Heart right ventricle (tissue), 16 donors: ENCODE results near the gene CAPN2. TPM values are rescaled to one million over a fixed set of nuclear protein-coding genes. Genes with fewer than 3 reads are reported as not detected.

ENCODE experiments used
- ATAC-seq, 8 donors: fragments of 200-7000 bp; cut with Tn5 transposase; one replicate each; pipeline ENCODE4 v1.9.1; 2020; ENCODE audit warnings: mild to moderate bottlenecking in 8 of 8, moderate library complexity in 8 of 8, moderate number of reproducible peaks in 1 of 8
- DNase-seq, 2 donors: peaks; one replicate each; pipeline ENCODE4 v3.0.0-alpha.2; 2020
- H3K27ac ChIP-seq, 10 donors: fragments of 200-600 bp; sonication (generic) in 2 of 10; one replicate each; pipeline versions ENCODE4 v1.5.0 to v1.8.0; 2020 to 2022; ENCODE audit warnings: mild to moderate bottlenecking in 3 of 10
- H3K27me3 ChIP-seq, 7 donors: fragments of 200-600 bp; one replicate each; pipeline ENCODE4 v1.8.0; 2021 to 2022; ENCODE audit warnings: mild to moderate bottlenecking in 2 of 7
- H3K36me3 ChIP-seq, 9 donors: fragments of 200-600 bp; sonication (generic) in 1 of 9; one replicate each; pipeline versions ENCODE4 v1.5.0 to v1.8.0; 2020 to 2022; ENCODE audit warnings: mild to moderate bottlenecking in 2 of 9
- H3K4me1 ChIP-seq, 9 donors: fragments of 200-600 bp; sonication (generic) in 1 of 9; one replicate each; pipeline versions ENCODE4 v1.5.0 to v1.8.0; 2020 to 2022; ENCODE audit warnings: mild to moderate bottlenecking in 4 of 9
- H3K4me3 ChIP-seq, 10 donors: fragments of 200-600 bp; sonication (generic) in 2 of 10; one replicate each; pipeline versions ENCODE4 v1.5.0 to v1.8.0; 2020 to 2022; ENCODE audit warnings: mild to moderate bottlenecking in 7 of 10, moderate library complexity in 2 of 10
- H3K9me3 ChIP-seq, 11 donors: fragments of 200-600 bp in 10 of 11; sonication (generic) in 2 of 11; one replicate each; pipeline versions ENCODE4 v1.5.0 to v1.8.0; 2013 to 2022; ENCODE audit warnings: mild to moderate bottlenecking in 2 of 11, control low read depth in 1 of 11, moderate library complexity in 1 of 11
- WGBS, 2 donors: extraction: QIAGEN DNeasy Blood & Tissue Kit; methylation state at CpG; one replicate each; pipeline ENCODE4 v1.1.7; 2013; ENCODE audit warnings: inconsistent platforms in 1 of 2; 5-methylcytosine and 5-hydroxymethylcytosine counted together
- intact Hi-C, 10 donors: fragments of 100-400 bp; cut with DNase I; formaldehyde crosslinking; loops; one replicate each; pipeline versions ENCODE4 v1.11.1 to v1.14.2; 2022
- polyA plus RNA-seq, 2 donors: library from polyadenylated mRNA; stranded (reverse); fragments of 200-250 nt; gene quantifications; one replicate each; pipeline ENCODE4 v1.2.3, GENCODE V29; 2013
- total RNA-seq, 10 donors: library from RNA; stranded (reverse); fragmentation: NEBNext Ultra II Directional in 3 of 10; extraction: Animal tissue kit (Norgen Biotek cat#: 25700) in 3 of 10; gene quantifications; one replicate each; pipeline versions ENCODE4 v1.2.1 to v1.2.4, GENCODE V29; 2021 to 2023
- TF ChIP-seq, protein P1 (sequence below), 9 donors: fragments of 200-600 bp; sonication (generic) in 2 of 9; IDR thresholded peaks; one replicate each; pipeline versions ENCODE4 v1.5.0 to v1.8.0; 2021 to 2022; ENCODE audit warnings: antibody characterized with exemption in 9 of 9, mild to moderate bottlenecking in 5 of 9, moderate library complexity in 1 of 9
- donor health status: Arrhythmogenic right ventricular cardiomyopathy.
- donor health status: ischemic (EF 13 %, LVEDD 7.1; RV severe dilation, severe dysfunction).
- donor health status: healthy with polysubstance abuse.
- donor health status: DM: no; HTN: yes; CAD: no.
- donor health status: DM: no; HTN: no; CAD: no.
- donor health status: ischemic (EF 25% LVEDD 6.9; RV normal size, moderate dysfunction).
- donor health status: ischemic (EF 25% LVEDD 5.7; RV mildly dilated, moderate dysfunction).
- donor health status: healthy.
- donor health status: DM: yes; HTN: yes; CAD: no.
- donor health status: Ischemic cardiomyopathy.
- donor health status: ischemic (EF 35%, LVEDD 5.7; RV mildly dilated, moderate dysfunction).
- donor health status: nonischemic (EF 11% LVEDD 7.7; RV severe dilation, severe dysfunction).
- donor health status: DM: yes; HTN: yes; CAD: no.
- donor health status: PGD.
- donor health status: ischemic (EF 29% LVEDD 5.4; RV normal size, mild dysfunction).
- donor health status: nonischemic (EF 23%, LVEDD 6.1; RV moderate dilation, normal function).

The CAPN2 gene
- total and polyA plus RNA-seq, 12 donors: 62.4 to 107 (median 77.6) TPM

- Histone ChIP-seq H3K27me3 (peaks cover 0 to 20% (median 8%) of the 10 kb centered on the region in 7 donors), H3K4me3 (no peak overlapping the region), H3K27ac (no peak overlapping the region), H3K36me3 (no peaks in the 10 kb centered on the region), H3K4me1 (no peaks in the 10 kb centered on the region), H3K9me3 (no peaks in the 10 kb centered on the region)
- ATAC-seq: peak in 5 of 8 donors; percentile 37 to 60 (median 49)
- intact Hi-C loops: loop anchor here in 8 of 10 donors (1.0 to 10.0 kb wide), 6 partner anchors 507 to 552 kb away; no protein-coding TSS in a partner anchor
- peak in 1 of 2 donors; percentile 43 for DNase-seq
- 63 to 64% methylated on average over 9 of the region's 9 CpGs for WGBS, 2 donors
- TF ChIP-seq, protein P1, sequence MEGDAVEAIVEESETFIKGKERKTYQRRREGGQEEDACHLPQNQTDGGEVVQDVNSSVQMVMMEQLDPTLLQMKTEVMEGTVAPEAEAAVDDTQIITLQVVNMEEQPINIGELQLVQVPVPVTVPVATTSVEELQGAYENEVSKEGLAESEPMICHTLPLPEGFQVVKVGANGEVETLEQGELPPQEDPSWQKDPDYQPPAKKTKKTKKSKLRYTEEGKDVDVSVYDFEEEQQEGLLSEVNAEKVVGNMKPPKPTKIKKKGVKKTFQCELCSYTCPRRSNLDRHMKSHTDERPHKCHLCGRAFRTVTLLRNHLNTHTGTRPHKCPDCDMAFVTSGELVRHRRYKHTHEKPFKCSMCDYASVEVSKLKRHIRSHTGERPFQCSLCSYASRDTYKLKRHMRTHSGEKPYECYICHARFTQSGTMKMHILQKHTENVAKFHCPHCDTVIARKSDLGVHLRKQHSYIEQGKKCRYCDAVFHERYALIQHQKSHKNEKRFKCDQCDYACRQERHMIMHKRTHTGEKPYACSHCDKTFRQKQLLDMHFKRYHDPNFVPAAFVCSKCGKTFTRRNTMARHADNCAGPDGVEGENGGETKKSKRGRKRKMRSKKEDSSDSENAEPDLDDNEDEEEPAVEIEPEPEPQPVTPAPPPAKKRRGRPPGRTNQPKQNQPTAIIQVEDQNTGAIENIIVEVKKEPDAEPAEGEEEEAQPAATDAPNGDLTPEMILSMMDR (IDR thresholded peaks at IDR 0.05): peak; percentile 33 to 69 (median 65)
Measured at GRCh38 chr1:223683586-223684487, 28.5 kb upstream of the CAPN2 start.

DNA sequence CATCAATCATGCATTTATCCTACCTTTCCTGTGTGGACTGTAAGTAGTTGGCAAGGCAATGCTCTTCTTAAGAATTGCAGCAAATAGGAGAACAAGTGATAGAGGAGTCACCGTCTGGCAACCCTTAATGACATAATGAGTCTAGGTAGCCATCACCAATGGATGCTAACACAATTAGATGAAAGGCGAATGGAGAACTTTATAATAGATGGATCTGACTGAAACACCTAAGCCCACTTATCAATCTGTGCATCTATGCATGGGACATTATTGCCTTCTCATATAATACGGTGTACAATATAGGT lies 27.9 kb upstream of the CAPN2 start:
- H3K9me3 ChIP-seq: no peaks in the 10 kb centered on the region
- intact Hi-C loops: loop anchor here in 8 of 10 donors (1.0 to 10.0 kb wide), 6 partner anchors 507 to 552 kb away; no protein-coding TSS in a partner anchor
- DNase-seq (no peak), ATAC-seq (no peak)
- no peak overlapping the region for H3K27ac ChIP-seq
- no peaks in the 10 kb centered on the region for H3K4me1 ChIP-seq
- no peaks in the 10 kb centered on the region for H3K36me3 ChIP-seq
- no peak overlapping the region for H3K4me3 ChIP-seq
- TF ChIP-seq, protein P1 (IDR thresholded peaks at IDR 0.05): no peak
- WGBS, 2 donors: 79 to 81% methylated on average over 3 of the region's 3 CpGs
- peaks cover 0 to 22% (median 8%) of the 10 kb centered on the region in 7 donors for H3K27me3 ChIP-seq

DNA sequence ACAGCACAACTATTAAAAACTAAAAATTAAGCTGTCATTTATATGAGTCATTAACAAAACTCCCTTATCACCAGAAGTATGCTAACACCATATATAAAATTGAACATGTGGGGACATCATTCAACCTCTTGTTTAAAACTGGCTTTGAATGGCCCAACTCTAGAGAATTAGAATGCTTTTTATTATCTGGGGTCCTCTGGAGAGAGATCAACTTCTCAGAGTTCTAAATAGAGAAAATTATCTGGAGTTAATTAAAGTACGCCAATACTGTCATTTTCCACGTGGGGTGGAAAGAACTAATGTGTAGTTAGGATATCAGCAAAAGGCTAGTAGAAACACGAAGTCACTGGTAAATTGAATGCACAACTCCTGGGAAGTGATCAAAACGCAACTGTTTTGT lies 21.2 kb upstream of the CAPN2 start:
- WGBS, 2 donors: 69 to 80% methylated on average over 4 of the region's 4 CpGs
- H3K36me3 ChIP-seq: no peaks in the 10 kb centered on the region
- DNase-seq: no peak
- H3K27ac ChIP-seq: no peak overlapping the region
- TF ChIP-seq, protein P1 (IDR thresholded peaks at IDR 0.05): no peak
- intact Hi-C loops: loop anchor here in 2 of 10 donors (10.0 kb wide), 2 partner anchors 364 to 644 kb away; partner anchors contain the start of gene NVL (in 1 of the 2)
- no peak overlapping the region for H3K4me3 ChIP-seq
- H3K27me3 ChIP-seq: peaks cover 0 to 5% (median 0%) of the 10 kb centered on the region in 7 donors
- no peaks in the 10 kb centered on the region for H3K9me3 ChIP-seq
- ATAC-seq: no peak
- no peaks in the 10 kb centered on the region for H3K4me1 ChIP-seq

DNA sequence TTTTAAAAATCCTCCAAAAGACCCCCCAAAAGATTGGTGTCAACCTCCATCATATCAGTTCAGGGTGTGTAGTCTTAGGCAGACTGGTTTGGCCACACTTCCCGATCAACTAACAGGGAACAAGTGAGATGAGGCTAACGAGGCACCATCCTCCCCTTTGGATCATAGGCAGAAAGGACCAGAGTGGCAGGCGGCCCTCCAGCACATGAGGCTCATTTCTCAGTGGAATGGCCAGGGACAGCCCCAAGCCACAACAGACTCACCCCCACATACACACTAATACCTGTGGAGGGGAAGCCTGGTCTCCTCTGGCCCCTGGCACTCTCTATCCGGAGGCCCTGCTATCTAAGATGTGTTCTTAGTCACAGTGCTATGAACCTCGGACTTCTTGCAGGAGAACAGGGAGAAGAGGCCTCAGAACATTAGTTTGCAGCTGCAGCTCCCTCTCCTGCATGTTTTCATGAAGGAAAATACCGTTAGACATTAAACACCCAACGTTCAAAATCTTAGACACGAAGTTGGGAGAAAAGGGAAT lies 17.3 kb upstream of the CAPN2 start:
- intact Hi-C loops: loop anchor here in 5 of 10 donors (5.0 to 10.0 kb wide), 6 partner anchors 52 to 640 kb away; partner anchors contain the start of gene NVL (in 2 of the 5)
- Histone ChIP-seq H3K4me3 (no peak overlapping the region), H3K36me3 (no peaks in the 10 kb centered on the region), H3K4me1 (peaks cover 0 to 9% (median 0%) of the 10 kb centered on the region in 9 donors), H3K27me3 (no peaks in the 10 kb centered on the region), H3K27ac (no peak overlapping the region), H3K9me3 (no peaks in the 10 kb centered on the region)
- WGBS, 2 donors: 73 to 76% methylated on average over 8 of the region's 8 CpGs
- TF ChIP-seq, protein P1 (IDR thresholded peaks at IDR 0.05): no peak
- ATAC-seq (no peak), DNase-seq (no peak)
